ENCODE data around the gene TMC7. TPM values are rescaled to one million over a fixed set of nuclear protein-coding genes. Genes with fewer than 3 reads are reported as not detected.

Gene TMC7
- 1 to 10 TPM in 2 of 4 donors, under 1 TPM in 2; 0.36 to 4.3 (median 1.3) TPM for total RNA-seq

DNA sequence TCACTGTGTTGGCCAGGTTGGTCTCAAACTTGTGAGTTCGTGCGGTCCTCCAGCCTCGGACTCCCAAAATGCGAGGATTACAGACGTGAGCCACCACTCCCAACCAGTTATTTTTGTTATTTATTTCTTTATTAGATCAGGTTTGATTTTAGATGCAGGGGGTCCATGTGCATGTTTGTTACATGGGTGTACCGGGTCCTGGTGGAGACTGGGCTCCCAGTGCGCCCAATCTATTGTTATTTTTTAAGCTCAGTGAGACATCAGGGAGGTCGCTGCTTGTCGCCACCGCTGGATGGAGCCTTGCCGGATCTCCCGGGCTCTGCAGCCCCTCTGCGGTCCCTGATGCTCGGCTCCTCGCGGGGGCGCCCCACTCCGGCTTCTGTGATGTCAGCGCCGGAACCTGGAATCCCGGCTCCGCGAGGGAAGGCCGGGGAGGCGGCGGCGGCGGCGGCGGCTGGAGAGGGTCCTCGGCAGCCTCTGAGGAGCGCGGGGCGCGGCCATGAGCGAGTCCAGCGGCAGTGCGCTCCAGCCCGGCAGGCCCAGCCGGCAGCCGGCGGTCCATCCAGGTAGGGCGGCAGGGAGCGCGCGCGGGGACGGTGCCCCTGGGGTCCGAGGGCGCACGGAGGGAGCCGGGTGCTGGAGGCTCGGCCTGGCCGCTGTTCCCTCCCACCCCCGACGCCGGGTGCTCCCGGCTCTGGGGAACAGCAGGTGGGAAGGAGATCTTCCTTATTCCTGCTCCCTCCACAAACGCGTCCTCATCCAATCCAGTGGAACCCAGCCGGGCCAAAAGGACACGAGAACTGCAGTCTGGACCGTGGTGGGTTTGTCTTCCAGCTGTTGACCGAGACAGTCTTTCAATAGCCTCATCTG is at the start of gene TMC7:
Gene TMC7 (plus strand): TSS at position 370 of the 870 bp plus-strand sequence. CDS start 130 bp downstream, at position 500.
- peak; percentile 26 for DNase-seq (ENCODE audit: low spot score)
- peak; percentile 77 for ATAC-seq (ENCODE audit: low FRiP score)
- TF ChIP-seq, protein P1, sequence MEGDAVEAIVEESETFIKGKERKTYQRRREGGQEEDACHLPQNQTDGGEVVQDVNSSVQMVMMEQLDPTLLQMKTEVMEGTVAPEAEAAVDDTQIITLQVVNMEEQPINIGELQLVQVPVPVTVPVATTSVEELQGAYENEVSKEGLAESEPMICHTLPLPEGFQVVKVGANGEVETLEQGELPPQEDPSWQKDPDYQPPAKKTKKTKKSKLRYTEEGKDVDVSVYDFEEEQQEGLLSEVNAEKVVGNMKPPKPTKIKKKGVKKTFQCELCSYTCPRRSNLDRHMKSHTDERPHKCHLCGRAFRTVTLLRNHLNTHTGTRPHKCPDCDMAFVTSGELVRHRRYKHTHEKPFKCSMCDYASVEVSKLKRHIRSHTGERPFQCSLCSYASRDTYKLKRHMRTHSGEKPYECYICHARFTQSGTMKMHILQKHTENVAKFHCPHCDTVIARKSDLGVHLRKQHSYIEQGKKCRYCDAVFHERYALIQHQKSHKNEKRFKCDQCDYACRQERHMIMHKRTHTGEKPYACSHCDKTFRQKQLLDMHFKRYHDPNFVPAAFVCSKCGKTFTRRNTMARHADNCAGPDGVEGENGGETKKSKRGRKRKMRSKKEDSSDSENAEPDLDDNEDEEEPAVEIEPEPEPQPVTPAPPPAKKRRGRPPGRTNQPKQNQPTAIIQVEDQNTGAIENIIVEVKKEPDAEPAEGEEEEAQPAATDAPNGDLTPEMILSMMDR (IDR thresholded peaks at IDR 0.05), result no peak

DNA sequence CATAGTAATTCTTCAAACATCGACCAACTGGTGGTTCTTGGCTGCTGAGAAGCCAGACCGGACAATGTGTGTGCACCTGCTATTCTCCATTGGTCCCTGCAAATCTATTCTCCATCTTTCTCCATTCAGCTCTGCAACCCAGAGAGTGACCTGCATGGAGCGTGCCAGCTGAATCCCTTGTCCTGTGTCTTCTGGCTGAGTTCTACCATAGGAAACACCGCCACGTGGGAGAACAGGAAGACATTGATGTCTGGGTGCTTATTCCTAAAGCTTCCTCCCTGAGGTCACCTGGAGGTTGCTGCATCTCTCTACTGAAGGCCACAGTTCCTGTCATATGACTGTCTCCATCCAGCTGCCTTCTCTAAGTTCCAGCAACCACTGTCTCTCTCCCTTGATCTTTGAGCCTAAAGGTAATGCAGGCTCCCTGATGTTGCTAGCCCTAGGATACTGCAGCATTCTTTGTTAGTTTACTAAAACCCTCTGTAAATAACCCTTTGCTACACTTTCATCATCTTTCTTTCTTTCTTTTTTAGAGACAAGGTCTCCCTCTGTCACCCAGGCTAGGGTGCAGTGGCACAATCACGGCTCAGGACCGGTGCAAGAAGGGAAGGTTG is 46.9 kb upstream of the TMC7 start:
- DNase-seq (ENCODE audit: low spot score) (no peak), ATAC-seq (ENCODE audit: low FRiP score) (no peak)
- TF ChIP-seq, protein P1 (IDR thresholded peaks at IDR 0.05), result no peak

DNA sequence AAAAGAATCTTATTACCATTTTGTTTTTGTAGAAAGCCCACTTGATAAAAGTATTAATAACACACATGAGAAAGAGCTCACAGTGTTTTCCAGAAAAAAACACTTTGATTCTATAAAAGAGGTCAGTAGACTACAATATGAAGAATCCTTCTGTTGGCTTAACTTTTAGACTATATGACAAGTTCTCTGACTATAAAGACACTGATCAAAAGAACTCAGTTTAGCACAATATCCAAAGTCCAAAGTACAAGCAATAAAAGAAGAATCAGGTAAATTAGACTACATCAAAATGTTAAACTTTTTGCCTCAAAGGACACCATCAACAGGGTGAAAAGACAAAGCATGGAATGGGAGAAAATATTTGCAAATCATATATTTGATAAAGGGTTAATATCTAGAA is 46.3 kb upstream of the TMC7 start:
- no peak for ATAC-seq (ENCODE audit: low FRiP score)

DNA sequence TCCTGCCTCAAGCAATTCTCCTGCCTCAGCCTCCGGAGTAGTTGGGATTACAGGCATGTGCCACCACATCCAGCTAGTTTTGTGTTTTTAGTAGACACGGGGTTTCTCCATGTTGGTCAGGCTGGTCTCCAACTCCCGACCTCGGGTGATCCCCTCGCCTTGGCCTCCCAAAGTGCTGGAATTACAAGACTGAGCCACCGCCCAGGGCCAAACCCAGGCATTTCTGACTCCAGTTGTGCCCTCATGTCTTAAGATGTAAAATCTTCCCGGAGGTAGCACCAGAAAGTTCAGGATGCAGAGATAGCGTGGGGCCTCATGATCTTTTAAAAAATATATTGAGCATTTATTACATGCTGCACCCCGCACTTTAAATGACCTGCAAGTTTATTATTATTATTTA is 44.7 kb upstream of the TMC7 start:
- ATAC-seq (ENCODE audit: low FRiP score) (no peak), DNase-seq (ENCODE audit: low spot score) (no peak)
- TF ChIP-seq, protein P1 (IDR thresholded peaks at IDR 0.05), result no peak

More for the DNA sequence above, 46.3 kb upstream of the TMC7 start:
- DNase-seq (ENCODE audit: low spot score), result no peak
- TF ChIP-seq, protein P1 (IDR thresholded peaks at IDR 0.05), result no peak

DNA sequence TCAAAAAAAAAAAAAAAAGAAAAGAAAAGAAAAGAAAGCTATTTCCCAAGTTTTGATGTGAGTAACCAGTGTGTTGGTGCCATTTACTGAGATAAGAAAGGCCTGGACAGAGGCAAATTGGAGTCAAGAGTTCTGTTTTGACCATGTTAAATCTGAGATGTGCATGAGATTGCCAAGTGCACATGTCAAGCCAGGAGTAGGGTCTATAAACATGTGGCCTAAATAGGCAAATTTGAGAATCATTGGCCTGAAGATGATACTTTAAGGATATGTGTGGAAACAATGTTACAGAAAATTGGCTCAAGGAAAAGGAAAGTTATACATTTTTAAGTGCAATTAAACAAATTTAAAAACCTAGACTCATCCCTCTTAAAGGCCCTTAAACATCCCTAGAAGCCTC is 42.3 kb upstream of the TMC7 start:
- DNase-seq (ENCODE audit: low spot score), result no peak
- TF ChIP-seq, protein P1 (IDR thresholded peaks at IDR 0.05), result no peak

DNA sequence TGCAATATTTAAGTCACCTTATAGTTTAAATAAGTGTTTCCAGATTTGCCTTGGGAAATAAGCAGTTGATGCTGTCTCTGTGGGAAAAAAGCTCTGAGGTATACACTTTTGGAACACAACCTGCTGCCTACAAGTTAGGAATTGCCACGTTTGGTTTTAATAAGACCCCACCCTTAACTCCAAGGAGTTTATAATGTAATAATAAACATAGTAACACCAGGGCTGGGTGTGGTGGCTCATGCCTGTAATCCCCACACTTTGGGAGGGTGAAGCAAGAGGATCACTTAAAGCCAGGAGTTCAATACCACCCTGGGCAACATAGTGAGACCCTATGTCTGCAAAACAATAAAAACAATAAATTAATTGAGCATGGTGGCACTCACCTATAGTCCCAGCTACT is 41.7 kb upstream of the TMC7 start:
- DNase-seq (ENCODE audit: low spot score) (no peak), ATAC-seq (ENCODE audit: low FRiP score) (no peak)
- TF ChIP-seq, protein P1 (IDR thresholded peaks at IDR 0.05), result no peak

More for the DNA sequence above, 42.3 kb upstream of the TMC7 start:
- no peak for ATAC-seq (ENCODE audit: low FRiP score)
